BE2C (cell line): ENCODE results near the gene CCDC70.

Experiments used
- DNase-seq: peaks from one replicate; pipeline ENCODE4 v3.0.0-alpha.2; 2020
- H3K27me3 ChIP-seq: fragments of 250-450 bp; sonication (Bioruptor Pico); 2 replicates; pipeline ENCODE4 v1.5.1; 2020; ENCODE audit warnings: mild to moderate bottlenecking
- H3K36me3 ChIP-seq: fragments of 250-450 bp; sonication (Bioruptor Pico); 2 replicates; pipeline ENCODE4 v1.5.1; 2020; ENCODE audit warnings: mild to moderate bottlenecking
- H3K4me1 ChIP-seq: fragments of 250-450 bp; sonication (Bioruptor Pico); 2 replicates; pipeline ENCODE4 v1.5.1; 2020
- H3K4me3 ChIP-seq: 2 replicates; pipeline ENCODE4 v1.5.1; 2011; ENCODE audit warnings: low read depth, low read length
- H3K9me3 ChIP-seq: fragments of 250-450 bp; sonication (Bioruptor Pico); 2 replicates; pipeline ENCODE4 v1.5.1; 2020
- TF ChIP-seq, protein P1 (sequence below): IDR thresholded peaks from 2 replicates; pipeline ENCODE4 v1.5.1; 2012; ENCODE audit warnings: mild to moderate bottlenecking, low read depth, low read length

CCDC70 gene

DNA sequence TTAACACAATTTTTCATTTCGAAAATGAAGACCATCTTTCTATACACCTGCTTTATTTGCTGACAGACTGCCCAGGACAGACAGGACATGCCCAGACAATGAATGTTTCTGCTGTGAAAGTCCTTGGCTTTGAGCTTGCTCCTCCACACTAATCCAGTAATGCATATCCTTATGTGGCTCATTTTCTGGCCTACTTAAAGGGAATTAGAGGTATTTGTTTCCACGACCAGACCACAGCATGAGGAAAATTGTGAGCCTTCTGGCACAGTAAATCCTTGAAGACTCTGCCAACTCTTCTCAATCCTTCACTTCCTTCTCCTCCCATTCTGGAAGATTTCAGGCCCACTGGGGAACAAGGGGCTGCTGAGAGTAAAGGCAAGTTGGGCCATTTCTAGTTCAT lies 25.7 kb downstream of the CCDC70 start:
- H3K9me3 ChIP-seq: no peaks in the 10 kb centered on the region
- TF ChIP-seq, protein P1, sequence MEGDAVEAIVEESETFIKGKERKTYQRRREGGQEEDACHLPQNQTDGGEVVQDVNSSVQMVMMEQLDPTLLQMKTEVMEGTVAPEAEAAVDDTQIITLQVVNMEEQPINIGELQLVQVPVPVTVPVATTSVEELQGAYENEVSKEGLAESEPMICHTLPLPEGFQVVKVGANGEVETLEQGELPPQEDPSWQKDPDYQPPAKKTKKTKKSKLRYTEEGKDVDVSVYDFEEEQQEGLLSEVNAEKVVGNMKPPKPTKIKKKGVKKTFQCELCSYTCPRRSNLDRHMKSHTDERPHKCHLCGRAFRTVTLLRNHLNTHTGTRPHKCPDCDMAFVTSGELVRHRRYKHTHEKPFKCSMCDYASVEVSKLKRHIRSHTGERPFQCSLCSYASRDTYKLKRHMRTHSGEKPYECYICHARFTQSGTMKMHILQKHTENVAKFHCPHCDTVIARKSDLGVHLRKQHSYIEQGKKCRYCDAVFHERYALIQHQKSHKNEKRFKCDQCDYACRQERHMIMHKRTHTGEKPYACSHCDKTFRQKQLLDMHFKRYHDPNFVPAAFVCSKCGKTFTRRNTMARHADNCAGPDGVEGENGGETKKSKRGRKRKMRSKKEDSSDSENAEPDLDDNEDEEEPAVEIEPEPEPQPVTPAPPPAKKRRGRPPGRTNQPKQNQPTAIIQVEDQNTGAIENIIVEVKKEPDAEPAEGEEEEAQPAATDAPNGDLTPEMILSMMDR: no peak
- no peaks in the 10 kb centered on the region for H3K27me3 ChIP-seq
- H3K36me3 ChIP-seq: no peaks in the 10 kb centered on the region
- no peaks in the 10 kb centered on the region for H3K4me1 ChIP-seq
- no peak for DNase-seq
- no peak overlapping the region for H3K4me3 ChIP-seq

DNA sequence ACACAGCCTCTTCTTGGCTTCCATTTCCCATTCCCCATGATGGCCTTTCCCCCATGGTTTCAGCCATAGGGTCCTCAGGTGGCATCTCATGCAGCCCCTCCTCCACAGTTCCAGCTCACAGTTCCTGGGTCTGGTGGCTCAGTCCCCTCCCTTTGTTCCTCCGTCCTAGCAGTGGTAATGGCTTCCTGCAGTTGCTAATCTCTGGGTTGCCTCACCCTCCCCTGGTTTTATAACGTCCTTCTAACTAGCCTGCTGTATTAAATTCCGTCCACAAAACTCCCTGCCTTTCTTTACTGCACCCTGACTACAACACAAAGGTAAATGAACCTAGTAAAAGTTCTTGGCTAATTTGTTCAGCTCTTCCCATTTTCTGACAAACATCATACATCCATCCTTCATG lies 30.9 kb downstream of the CCDC70 start:
- H3K4me3 ChIP-seq: no peak overlapping the region
- TF ChIP-seq, protein P1: no peak
- no peak for DNase-seq
- no peaks in the 10 kb centered on the region for H3K27me3 ChIP-seq
- no peaks in the 10 kb centered on the region for H3K36me3 ChIP-seq
- H3K4me1 ChIP-seq: peaks cover 4% of the 10 kb centered on the region
- H3K9me3 ChIP-seq: no peaks in the 10 kb centered on the region

DNA sequence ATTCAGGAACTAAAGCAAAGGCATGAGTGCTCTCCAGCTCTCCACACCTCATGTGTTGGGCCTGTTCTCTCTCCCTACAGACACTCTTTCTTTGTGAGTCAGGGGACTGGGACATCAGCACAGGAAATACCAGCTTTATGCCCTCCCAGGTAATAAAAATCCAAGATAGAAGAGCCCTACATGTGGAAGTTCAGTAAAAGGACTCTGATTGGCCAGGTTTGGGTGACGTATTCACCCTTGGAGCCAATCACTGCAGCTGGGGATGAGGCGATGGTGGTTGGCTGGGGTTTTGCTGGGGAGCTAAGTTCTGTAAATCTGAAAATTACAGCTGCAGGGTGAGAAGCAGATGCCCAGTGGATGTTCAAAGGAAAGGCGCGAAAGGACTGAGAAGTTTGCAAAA lies 32.5 kb downstream of the CCDC70 start:
- Histone ChIP-seq H3K27me3 (no peaks in the 10 kb centered on the region), H3K4me1 (peaks cover 4% of the 10 kb centered on the region), H3K36me3 (no peaks in the 10 kb centered on the region), H3K9me3 (no peaks in the 10 kb centered on the region), H3K4me3 (peak overlapping the region; percentile 32)
- peak; percentile 61 for DNase-seq
- TF ChIP-seq, protein P1: no peak

DNA sequence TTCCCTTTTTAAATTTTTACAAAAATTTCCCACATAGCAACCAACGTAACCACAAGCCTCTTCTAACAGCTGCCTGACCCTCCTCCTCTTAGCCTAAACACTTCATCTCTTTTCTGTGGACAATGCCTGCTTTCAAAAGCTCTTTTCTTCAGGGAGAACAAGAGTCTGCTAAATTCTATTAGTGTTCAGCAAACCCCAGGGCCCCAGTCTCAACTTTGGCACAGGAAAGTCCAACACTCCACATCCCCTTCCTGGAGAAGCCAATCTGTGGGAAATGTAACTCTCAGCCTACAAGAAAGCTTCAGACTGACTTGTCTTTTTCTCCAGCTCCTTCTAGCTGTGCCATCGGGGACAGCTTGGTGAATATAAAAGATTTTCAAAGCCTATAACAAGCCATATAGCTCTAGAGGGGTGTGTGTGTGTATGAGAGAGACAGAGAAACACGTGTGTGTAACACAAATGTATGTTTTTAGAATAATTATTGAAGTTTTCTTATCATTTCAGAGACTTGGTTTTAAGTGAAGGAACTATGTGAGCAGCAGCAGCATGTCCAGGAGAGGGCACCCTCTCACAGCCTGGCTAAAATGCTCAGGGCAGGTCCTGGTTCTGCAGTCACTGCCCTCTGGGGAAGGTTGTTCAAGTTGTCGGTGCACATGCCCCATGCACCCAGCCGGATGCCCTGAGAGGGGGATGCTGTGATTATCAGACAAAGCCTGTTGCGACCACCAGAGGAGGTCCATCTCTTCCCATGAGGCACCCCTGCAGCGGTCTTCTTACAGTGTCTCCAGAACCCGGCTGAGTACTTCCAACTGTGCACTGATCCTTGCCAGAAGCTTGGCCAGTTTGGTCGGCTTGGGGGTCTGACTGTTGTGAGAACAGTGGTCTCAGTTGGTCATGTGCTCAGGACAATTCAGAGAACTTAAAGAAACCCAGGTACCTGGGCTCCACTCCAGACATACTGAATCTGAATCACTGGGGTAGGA lies 34.4 kb downstream of the CCDC70 start:
- Histone ChIP-seq H3K27me3 (no peaks in the 10 kb centered on the region), H3K36me3 (no peaks in the 10 kb centered on the region), H3K9me3 (no peaks in the 10 kb centered on the region), H3K4me3 (no peak overlapping the region), H3K4me1 (peaks cover 4% of the 10 kb centered on the region)
- TF ChIP-seq, protein P1: peak; percentile 89
- DNase-seq: peak; percentile 70

DNA sequence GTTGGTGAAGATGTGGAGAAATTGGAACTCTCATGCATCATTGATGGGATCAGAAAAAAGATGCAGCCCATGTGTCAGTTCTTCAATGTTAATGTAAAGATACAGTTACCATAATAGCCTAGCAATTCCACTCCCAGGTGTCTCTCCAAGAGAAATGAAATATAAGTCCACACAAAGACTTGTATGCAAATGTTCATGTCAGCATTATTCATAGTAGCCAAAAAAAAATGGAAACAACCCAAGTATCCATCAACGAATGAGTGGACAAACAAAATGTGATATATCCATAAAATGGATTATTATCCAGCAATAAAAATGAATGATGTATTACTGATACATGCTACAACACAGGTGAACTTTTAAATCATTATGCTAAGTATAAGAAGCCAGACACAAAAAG lies 38.7 kb downstream of the CCDC70 start:
- H3K9me3 ChIP-seq: no peaks in the 10 kb centered on the region
- TF ChIP-seq, protein P1: no peak
- H3K4me3 ChIP-seq: no peak overlapping the region
- no peaks in the 10 kb centered on the region for H3K4me1 ChIP-seq
- no peak for DNase-seq
- H3K27me3 ChIP-seq: no peaks in the 10 kb centered on the region
- H3K36me3 ChIP-seq: no peaks in the 10 kb centered on the region

DNA sequence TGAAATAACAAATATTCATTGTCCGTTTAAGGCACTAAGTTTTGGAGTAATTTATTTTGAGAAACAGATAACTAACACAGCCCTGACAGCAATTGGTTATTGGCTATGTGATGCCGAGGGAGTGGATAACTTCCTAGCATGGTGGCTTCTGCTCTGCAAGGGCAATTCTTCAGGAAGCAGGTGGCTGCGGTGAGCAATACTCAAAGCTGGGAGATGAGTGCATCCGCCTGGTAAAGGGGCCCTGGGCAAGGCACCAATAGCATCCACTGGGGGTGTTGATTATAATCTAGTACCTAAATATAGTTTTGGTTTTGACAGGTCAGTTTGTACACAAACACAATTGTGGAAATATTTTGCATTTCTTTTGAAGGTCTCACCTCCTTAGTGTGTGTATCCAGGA lies 41.0 kb downstream of the CCDC70 start:
- Histone ChIP-seq H3K4me1 (peaks cover 8% of the 10 kb centered on the region), H3K9me3 (no peaks in the 10 kb centered on the region), H3K36me3 (no peaks in the 10 kb centered on the region), H3K4me3 (no peak overlapping the region), H3K27me3 (no peaks in the 10 kb centered on the region)
- no peak for DNase-seq
- TF ChIP-seq, protein P1: no peak
